Cardiac fibroblast (primary cell): ENCODE data around the gene WSCD1.

Experiments
- DNase-seq, 2 donors: peaks; one replicate each; pipeline versions ENCODE4 v3.0.0 to v3.0.0-alpha.2; 2010; ENCODE audit warnings: low read depth in 2 of 2
- H3K4me3 ChIP-seq, 2 donors: replicated peaks in 1 of 2; 1 replicate in 1 of 2; 2 replicates in 1 of 2; pipeline ENCODE4 v1.5.1; 2011; ENCODE audit warnings: low read depth in 2 of 2, low read length in 2 of 2, mild to moderate bottlenecking in 2 of 2, moderate library complexity in 1 of 2
- CTCF ChIP-seq: IDR thresholded peaks from one replicate; pipeline ENCODE4 v1.5.1; 2011; ENCODE audit warnings: low read depth, mild to moderate bottlenecking, low read length, inconsistent platforms

WSCD1 gene

GRCh38 chr17:6147042-6147441, 76.9 kb downstream of the WSCD1 start:
- TF ChIP-seq CTCF: no peak

GRCh38 chr17:6153375-6153774, 83.2 kb downstream of the WSCD1 start:
- no peak for TF ChIP-seq CTCF

More at GRCh38 chr17:6147042-6147441, 76.9 kb downstream of the WSCD1 start:
- H3K4me3 ChIP-seq: no peak overlapping the region
- DNase-seq: no peak

GRCh38 chr17:6157716-6158115, 87.5 kb downstream of the WSCD1 start:
- DNase-seq: no peak
- no peak for TF ChIP-seq CTCF
- no peak overlapping the region for H3K4me3 ChIP-seq

More at GRCh38 chr17:6153375-6153774, 83.2 kb downstream of the WSCD1 start:
- no peak for DNase-seq
- H3K4me3 ChIP-seq: no peak overlapping the region

GRCh38 chr17:6159541-6160231, 89.5 kb downstream of the WSCD1 start:
- H3K4me3 ChIP-seq: no peak overlapping the region
- no peak for DNase-seq
- TF ChIP-seq CTCF: no peak

GRCh38 chr17:6160232-6160555, 90.0 kb downstream of the WSCD1 start:
- TF ChIP-seq CTCF: no peak
- H3K4me3 ChIP-seq: no peak overlapping the region
- no peak for DNase-seq

- no peak for TF ChIP-seq CTCF
- no peak overlapping the region for H3K4me3 ChIP-seq
- no peak for DNase-seq
These were observed 91.0 kb downstream of the WSCD1 start for GRCh38 chr17:6160911-6161855.
